Activated CD4-positive, alpha-beta T cell treated with anti-CD3 and anti-CD28 coated beads, Interleukin-10, Interleukin-2, amounts not matched to agents 100 ng/mL and 50 ng/mL, durations not matched to agents 16 hours and 8 hours (primary cell): Measurements from ENCODE around the gene SLC41A1.

ENCODE experiments used
- DNase-seq: peaks from one replicate; pipeline ENCODE4 v3.0.0-alpha.2; 2020

SLC41A1 gene

GRCh38 chr1:205750138-205751035, 62.6 kb downstream of the SLC41A1 start, which contains the start of gene NUCKS1:
NUCKS1 (minus strand) TSS chr1:205750182; CDS start chr1:205749973, 209 bp downstream.
- DNase-seq = peak; percentile 99

DNA sequence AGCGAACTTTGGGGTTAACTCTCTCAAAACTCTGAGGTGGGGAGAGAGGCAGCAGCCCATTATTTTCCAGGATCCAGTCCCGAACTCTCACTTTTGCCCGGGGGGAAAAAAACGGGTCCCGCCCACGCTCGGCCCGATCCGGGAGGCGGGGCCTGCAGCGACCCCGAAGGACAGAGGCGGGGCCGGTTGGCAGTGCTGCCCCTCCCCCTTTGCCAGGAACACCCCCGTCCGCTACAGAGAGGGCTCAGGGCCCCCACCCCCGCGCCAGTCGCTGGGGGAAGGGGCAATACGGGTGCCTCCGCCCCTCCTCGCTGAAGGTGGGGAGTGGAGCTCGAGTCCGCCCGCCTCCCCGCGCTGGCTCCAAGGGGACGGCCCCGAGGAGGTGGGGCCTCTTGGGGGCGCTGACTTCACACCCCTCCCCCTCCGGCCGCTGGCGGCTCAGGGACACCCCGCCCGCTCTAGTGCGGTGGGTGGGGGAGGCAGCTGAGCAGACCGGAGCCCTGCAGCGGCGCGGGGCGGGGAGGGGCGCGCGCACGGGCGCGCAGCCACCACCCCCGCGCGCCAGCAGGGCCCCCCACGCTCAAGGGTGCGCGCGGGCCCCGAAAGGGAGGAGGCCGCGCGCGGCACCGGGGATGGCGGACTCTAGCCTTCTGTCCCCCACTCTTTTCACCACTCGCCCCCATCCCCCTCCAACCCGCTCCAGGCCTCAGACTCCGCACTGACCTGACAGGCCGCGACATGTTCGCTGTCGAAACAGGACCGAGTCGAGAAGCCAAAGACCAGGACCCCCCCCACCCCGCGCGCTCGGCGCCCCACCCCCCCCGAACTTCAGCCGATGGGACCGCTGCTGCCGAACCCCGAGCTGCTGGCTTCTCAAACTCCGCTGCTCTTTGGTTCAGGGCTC, 63.5 kb downstream of the SLC41A1 start:
- peak; percentile 98 for DNase-seq

DNA sequence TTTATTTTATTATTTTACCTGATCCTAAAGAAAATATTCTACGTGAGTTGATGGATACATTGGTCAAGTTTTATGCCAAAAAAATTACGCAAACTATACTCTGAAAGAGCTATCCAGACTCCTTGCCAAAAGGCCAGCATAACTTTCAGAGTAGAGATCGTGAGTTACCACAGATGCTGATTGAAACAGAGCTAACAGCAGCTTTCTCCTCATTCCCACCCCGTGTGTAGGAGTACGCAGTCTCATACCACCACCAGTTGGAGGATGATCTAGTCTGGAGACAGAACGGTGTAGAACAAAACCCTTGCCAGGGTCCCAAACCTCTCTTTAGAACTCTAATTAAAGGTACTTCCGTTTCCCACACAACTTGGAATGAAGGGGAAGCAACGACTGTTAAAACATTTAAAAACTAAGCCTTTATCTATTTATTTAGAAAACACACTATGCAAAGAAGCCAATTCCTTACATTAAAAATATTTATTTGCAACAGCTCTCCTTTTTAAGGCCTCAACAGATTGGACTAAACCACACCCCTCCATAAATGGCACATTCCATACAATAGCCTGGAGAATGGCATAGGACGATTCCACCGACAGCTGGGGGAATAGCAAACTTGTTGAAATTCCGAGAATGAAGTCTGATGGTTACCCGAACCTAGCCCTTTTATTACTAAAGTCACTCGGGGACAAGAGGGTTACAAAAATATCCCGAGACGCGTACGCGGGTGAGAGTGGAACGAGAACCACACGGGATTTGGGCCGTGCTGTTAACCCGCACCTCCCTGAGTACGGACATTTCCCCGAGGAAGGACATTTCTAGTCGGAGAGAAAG, 64.4 kb downstream of the SLC41A1 start:
- DNase-seq = peak; percentile 62

DNA sequence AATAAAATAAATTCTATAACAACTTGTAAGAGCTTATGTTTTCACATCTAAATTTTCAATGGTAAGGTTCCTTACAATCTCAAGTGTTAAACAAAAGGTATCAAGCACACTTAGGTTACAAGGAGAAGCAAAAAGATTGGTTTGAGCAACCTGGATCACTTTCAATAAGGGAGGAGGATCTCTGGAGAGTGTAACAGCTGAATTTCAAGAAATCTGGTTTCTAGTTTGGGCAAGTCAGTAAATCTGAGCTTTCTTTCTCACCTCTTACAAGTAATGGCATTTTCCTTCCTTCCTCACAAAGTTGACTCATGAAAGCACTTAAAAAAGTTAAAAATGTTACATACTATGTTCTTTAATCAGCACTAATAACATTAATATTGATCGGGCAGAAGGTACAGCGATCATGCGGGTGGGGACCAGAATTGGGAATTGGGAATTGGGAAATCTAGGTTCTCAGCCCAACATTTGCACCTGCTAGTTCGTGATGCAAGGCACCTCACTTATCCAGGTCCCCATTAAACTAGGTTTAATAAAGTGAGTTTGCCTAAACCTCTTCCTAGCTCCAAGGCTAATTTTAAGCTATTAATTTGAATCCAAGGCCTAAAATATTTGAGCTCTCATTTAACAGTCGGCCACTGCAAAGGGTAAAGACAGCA, 66.1 kb downstream of the SLC41A1 start:
- no peak for DNase-seq

DNA sequence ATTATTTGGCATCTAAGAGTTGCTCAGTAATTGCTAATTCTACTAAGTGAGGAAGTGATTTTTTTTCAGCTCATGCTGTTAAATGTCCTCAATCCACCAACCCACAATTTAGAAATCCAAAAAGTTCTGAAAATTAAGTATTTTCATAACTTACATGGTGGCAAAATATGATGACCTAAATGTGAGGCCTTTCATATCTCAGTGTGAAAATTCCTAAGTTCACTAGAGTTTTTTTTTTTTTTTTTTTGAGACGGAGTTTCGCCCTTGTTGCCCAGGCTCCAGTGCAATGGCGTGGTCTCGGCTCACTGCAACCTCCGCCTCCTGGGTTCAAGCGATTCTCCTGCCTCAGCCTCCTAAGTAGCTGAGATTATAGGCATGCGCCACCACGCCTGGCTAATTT, 68.6 kb downstream of the SLC41A1 start:
- DNase-seq = no peak

DNA sequence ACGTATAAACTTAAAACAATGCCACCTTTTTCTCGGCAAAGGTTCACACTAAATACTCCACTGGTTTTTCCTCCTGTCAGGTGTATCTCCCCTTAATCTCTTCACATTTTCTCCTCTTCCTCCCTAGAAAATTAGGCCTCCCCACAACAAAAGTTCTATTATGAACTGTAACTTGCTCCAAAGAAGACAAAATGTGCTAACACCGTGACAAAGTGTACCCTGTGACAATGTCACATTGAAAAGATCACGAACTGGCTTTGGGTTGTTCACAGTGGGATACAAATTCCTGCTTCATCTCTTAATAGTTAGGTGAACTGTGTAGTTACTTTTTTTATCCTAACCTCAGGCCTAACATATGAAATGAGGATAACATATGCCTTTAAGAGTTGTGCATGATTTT, 69.0 kb downstream of the SLC41A1 start:
- no peak for DNase-seq

- no peak for DNase-seq
Observed at GRCh38 chr1:205741681-205742080, 71.3 kb downstream of the SLC41A1 start.

- DNase-seq = no peak
Observed at GRCh38 chr1:205739348-205740160, 73.4 kb downstream of the SLC41A1 start.
